AG04450 (cell line): Measurements from ENCODE around the gene GTF3C1. TPM values are rescaled to one million over a fixed set of nuclear protein-coding genes. Genes with fewer than 3 reads are reported as not detected.

ENCODE experiments used
- CTCF ChIA-PET: fragments of 300-600, 350-600 bp; formaldehyde crosslinking; extraction: SDS; loops from one replicate; lab custom pipeline; 2022; ENCODE audit warnings: antibody characterized with exemption, inconsistent platforms; lab: Charles Lee
- POLR2A ChIA-PET: fragments of 350-600 bp; formaldehyde crosslinking; extraction: SDS; loops from one replicate; lab custom pipeline; 2021; ENCODE audit warnings: antibody characterized with exemption, inconsistent platforms; lab: Yijun Ruan, JAX
- DNase-seq: peaks from one replicate; pipeline ENCODE4 v3.0.0-alpha.2; 2011; ENCODE audit warnings: low read depth, low spot score
- H3K27ac ChIP-seq: one replicate; pipeline ENCODE4 v1.5.1; 2012; ENCODE audit warnings: low read depth, low read length, control low read depth
- H3K27me3 ChIP-seq: one replicate; pipeline ENCODE4 v1.6.0; 2012; ENCODE audit warnings: low read length; ENCODE audit not compliant: control insufficient read depth, insufficient read depth
- H3K4me3 ChIP-seq: 2 replicates; pipeline ENCODE4 v1.5.1; 2011; ENCODE audit warnings: mild to moderate bottlenecking, low read depth, low read length, control low read depth
- H3K9me3 ChIP-seq: 2 replicates; pipeline ENCODE4 v1.5.1; 2012; ENCODE audit warnings: low read length; ENCODE audit not compliant: control insufficient read depth, insufficient read depth
- CTCF ChIP-seq: IDR thresholded peaks from 2 replicates; pipeline ENCODE4 v1.5.1; 2011; ENCODE audit warnings: low read depth, low read length, control low read depth, inconsistent platforms
- polyA plus RNA-seq: library from polyadenylated mRNA; depleted of rRNA; stranded (reverse); fragments of >200 nt; gene quantifications from 2 replicates; pipeline ENCODE4 v1.2.3, GENCODE V29; 2011; rRNA removed

The GTF3C1 gene
- polyA plus RNA-seq, 1 experiment = 40.2 TPM

GRCh38 chr16:27413956-27414355 lies 135.8 kb downstream of the GTF3C1 start:
- Histone ChIP-seq H3K9me3 (no peaks in the 10 kb centered on the region; the same call in 1 of the 2 replicates), H3K27me3 (no peaks in the 10 kb centered on the region), H3K4me3 (no peak overlapping the region), H3K27ac (no peak overlapping the region)
- ChIA-PET CTCF (no interaction called here), POLR2A (no interaction called here)
- TF ChIP-seq CTCF = no peak
- no peak for DNase-seq

- POLR2A ChIA-PET = no interaction called here
- Histone ChIP-seq H3K9me3 (no peaks in the 10 kb centered on the region), H3K27ac (no peak overlapping the region), H3K27me3 (no peaks in the 10 kb centered on the region), H3K4me3 (no peak overlapping the region)
- no peak for DNase-seq
- CTCF ChIA-PET = interaction anchor here (0.7 kb wide), 1 partner anchor 256 kb away, joined by 4 read pairs; no protein-coding TSS in a partner anchor
- TF ChIP-seq CTCF = no peak
Measured at GRCh38 chr16:27410761-27411160, 139.0 kb downstream of the GTF3C1 start.

Other genes starting within 250 kb of the GTF3C1 start
- 31.1 and 44.1 TPM in 2 replicates for gene IL4R, start 235.9 kb downstream of the GTF3C1 start, polyA plus RNA-seq
- gene IL21R, start 147.7 kb downstream of the GTF3C1 start, polyA plus RNA-seq = 0.52 and 0.57 TPM in 2 replicates
- 21.2 and 23.3 TPM in 2 replicates for gene KATNIP, start 231 bp upstream of the GTF3C1 start, polyA plus RNA-seq